Vagina (tissue), 2 donors: ENCODE data around the gene MEDAG. TPM values are rescaled to one million over a fixed set of nuclear protein-coding genes. Genes with fewer than 3 reads are reported as not detected.

Experiments used
- DNase-seq, 2 donors: peaks; one replicate each; pipeline ENCODE4 v3.0.0-alpha.2; 2017; ENCODE audit errors: extremely low spot score in 2 of 2
- H3K27ac ChIP-seq: fragments of 200-600 bp; sonication (generic); one replicate; pipeline ENCODE4 v1.5.1; 2019
- H3K27me3 ChIP-seq: fragments of 200-600 bp; sonication (generic); one replicate; pipeline ENCODE4 v1.5.1; 2019
- H3K36me3 ChIP-seq, 2 donors: fragments of 200-600 bp; sonication (generic); one replicate each; pipeline ENCODE4 v1.5.1; 2017 to 2019
- H3K4me1 ChIP-seq: fragments of 200-600 bp; sonication (generic); one replicate; pipeline ENCODE4 v1.5.1; 2019
- H3K4me3 ChIP-seq, 2 donors: fragments of 200-600 bp; sonication (generic); 1 replicate in 1 of 2; 2 replicates in 1 of 2; pipeline ENCODE4 v1.5.1; 2016 to 2019
- H3K9me3 ChIP-seq: fragments of 200-600 bp; sonication (generic); one replicate; pipeline ENCODE4 v1.5.1; 2019
- CTCF ChIP-seq, 3 experiments: fragments of 450-650 bp in 2 of 3; fragments of 200-600 bp in 1 of 3; sonication (generic) in 1 of 3; IDR thresholded peaks; one replicate each; pipeline ENCODE4 v1.5.1; 2017 to 2019; ENCODE audit warnings: antibody characterized with exemption in 3 of 3, mild to moderate bottlenecking in 2 of 3, moderate library complexity in 2 of 3
- POLR2A ChIP-seq, 2 donors: fragments of 450-650 bp; IDR thresholded peaks; one replicate each; pipeline ENCODE4 v1.6.1; 2017; ENCODE audit warnings: antibody characterized with exemption in 2 of 2, mild to moderate bottlenecking in 2 of 2, moderate library complexity in 2 of 2
- POLR2AphosphoS5 ChIP-seq, 2 donors: sonication (generic); formaldehyde crosslinking; IDR thresholded peaks; one replicate each; pipeline ENCODE4 v1.9.0; 2017; ENCODE audit warnings: antibody characterized with exemption in 2 of 2, mild to moderate bottlenecking in 2 of 2, low read depth in 1 of 2; ENCODE audit not compliant: insufficient read depth in 1 of 2
- intact Hi-C: fragments of 100-400 bp; cut with DNase I; formaldehyde crosslinking; loops from one replicate; pipeline ENCODE4 v1.15.1; 2023
- total RNA-seq: library from RNA; depleted of rRNA; stranded (reverse); fragments of >200 nt; gene quantifications from one replicate; pipeline ENCODE4 v1.2.3, GENCODE V29; 2016

The MEDAG gene
- total RNA-seq, 1 donor from 2014 or later = 46.4 TPM

DNA sequence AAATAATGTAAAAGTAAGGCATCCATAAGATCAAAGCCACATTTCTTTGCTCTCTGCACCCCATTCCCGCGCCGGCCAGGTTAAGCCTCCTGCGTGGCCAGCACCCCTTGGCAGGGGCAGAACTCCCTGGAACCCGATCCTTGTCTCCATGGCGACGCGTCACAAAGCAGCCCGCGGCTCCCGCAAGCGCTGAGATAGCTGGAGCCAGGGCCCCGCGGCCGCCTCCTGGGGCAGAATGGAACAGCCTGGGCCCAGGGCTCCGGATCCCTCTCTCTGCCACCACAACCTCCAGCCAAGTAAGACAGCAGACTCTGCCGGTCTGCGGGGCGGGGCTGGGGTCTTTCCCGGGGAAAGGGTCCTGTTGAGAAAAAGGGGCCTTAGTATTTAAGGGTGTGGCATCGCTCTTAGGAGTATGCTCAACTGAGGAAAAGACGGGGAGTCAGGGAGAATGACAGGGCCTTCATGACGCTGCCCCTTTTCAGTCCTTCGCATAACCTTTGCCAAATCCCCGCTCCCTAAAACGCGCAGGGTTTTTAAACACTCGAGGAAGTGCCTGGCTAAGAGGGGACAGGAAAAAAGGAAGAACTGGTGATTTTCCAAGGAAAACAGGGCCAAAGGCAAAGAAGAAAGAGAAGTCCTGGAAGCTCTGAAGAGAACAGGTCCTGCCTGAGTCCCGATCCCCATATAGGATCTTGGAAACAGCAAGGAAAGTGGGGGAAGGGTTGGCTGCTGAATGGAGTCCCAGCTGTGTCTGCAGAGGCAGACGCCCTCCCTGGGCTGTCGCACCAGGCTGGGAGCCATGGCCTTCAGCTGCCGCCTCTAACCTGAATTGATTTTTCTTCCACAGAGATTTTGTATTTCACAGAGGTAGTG is 26.6 kb downstream of the MEDAG start, which contains the start of gene TEX26:
TEX26 (plus strand) TSS at position 176 of the 873 bp plus-strand sequence; CDS start at position 236, 60 bp downstream.
- DNase-seq = no peak
- intact Hi-C loops = no loop called here
- no peak within 1 kb of the TSS for H3K27ac ChIP-seq
- H3K9me3 ChIP-seq = no peaks in the 10 kb centered on the region
- no peak within 1 kb of the TSS for H3K4me3 ChIP-seq
- H3K27me3 ChIP-seq = no peaks in the 10 kb centered on the region
- no peak for TF ChIP-seq POLR2A (IDR thresholded peaks at IDR 0.05)
- TF ChIP-seq CTCF (IDR thresholded peaks at IDR 0.05) = no peak
- TF ChIP-seq POLR2AphosphoS5 (IDR thresholded peaks at IDR 0.05; ENCODE audit: insufficient read depth in 1 of 2, low read depth in 1 of 2) = no peak
- no peaks in the 10 kb centered on the region for H3K36me3 ChIP-seq
- no peaks in the 10 kb centered on the region for H3K4me1 ChIP-seq

DNA sequence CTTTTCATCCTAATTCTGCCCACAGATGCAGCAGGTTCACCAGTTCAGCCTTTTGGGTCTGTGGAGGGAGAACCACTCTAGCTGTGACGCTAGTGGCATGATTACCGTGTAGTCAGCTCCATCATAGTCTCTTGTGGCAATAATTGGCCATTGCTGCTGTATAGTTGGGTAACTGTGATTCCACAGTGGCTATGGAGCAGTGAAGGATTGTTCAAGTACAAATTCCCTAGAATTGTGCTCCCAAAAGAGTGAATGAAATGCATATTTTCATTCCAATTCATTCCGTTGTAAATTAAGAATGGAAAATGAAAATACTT is 27.2 kb downstream of the MEDAG start:
- intact Hi-C loops = no loop called here
- Histone ChIP-seq H3K4me3 (no peak overlapping the region), H3K27me3 (no peaks in the 10 kb centered on the region), H3K36me3 (no peaks in the 10 kb centered on the region), H3K27ac (no peak overlapping the region), H3K9me3 (no peaks in the 10 kb centered on the region), H3K4me1 (no peaks in the 10 kb centered on the region)
- no peak for DNase-seq
- TF ChIP-seq CTCF (IDR thresholded peaks at IDR 0.05) (no peak), POLR2AphosphoS5 (IDR thresholded peaks at IDR 0.05; ENCODE audit: insufficient read depth in 1 of 2, low read depth in 1 of 2) (no peak), POLR2A (IDR thresholded peaks at IDR 0.05) (no peak)

DNA sequence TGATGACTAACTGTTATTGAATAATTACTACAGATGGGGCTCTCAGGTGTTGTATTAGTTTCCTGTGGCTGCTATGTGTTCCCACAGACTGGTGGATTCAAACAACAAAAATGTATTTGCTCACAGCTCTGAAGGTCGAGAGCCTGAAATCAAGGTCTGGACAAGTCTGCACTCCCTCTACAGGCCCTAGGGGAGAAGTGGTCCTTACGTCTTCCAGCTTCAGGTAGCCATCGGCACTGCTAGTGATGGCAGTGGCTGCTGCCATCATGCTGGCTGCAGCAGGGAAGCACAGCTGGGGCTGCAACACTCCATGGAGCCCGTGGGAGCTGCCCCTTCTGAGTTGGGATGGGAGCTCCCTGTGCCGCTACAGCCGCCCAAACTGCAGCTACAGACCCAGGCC is 28.3 kb downstream of the MEDAG start:
- no peak overlapping the region for H3K4me3 ChIP-seq
- intact Hi-C loops = no loop called here
- no peaks in the 10 kb centered on the region for H3K36me3 ChIP-seq
- no peak for DNase-seq
- H3K27ac ChIP-seq = no peak overlapping the region
- H3K27me3 ChIP-seq = no peaks in the 10 kb centered on the region
- no peak for TF ChIP-seq CTCF (IDR thresholded peaks at IDR 0.05)
- no peak for TF ChIP-seq POLR2AphosphoS5 (IDR thresholded peaks at IDR 0.05; ENCODE audit: insufficient read depth in 1 of 2, low read depth in 1 of 2)
- TF ChIP-seq POLR2A (IDR thresholded peaks at IDR 0.05) = no peak
- H3K9me3 ChIP-seq = no peaks in the 10 kb centered on the region
- no peaks in the 10 kb centered on the region for H3K4me1 ChIP-seq

DNA sequence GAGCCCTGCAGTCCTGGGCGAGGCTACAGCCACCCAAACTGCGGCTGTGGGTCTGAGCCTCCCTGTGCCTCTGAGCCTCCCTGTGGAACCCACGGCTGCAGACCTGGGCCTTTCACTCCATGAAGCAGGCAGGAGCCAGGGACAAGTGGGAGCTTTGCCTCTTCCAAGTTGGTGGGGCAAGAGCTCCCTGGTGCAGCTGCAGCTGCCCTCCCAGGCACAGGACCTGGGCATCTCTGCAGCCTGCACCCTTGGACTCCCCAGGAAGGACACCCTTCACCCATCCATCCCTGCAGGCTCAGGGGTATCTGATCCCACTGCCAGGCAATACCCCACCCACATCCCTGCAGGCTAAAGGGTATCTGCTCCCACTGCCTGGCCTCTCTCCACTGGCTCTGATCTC is 28.7 kb downstream of the MEDAG start:
- no peak for TF ChIP-seq POLR2A (IDR thresholded peaks at IDR 0.05)
- no peak overlapping the region for H3K27ac ChIP-seq
- no peaks in the 10 kb centered on the region for H3K4me1 ChIP-seq
- H3K9me3 ChIP-seq = no peaks in the 10 kb centered on the region
- intact Hi-C loops = no loop called here
- no peaks in the 10 kb centered on the region for H3K36me3 ChIP-seq
- DNase-seq = no peak
- H3K4me3 ChIP-seq = no peak overlapping the region
- H3K27me3 ChIP-seq = no peaks in the 10 kb centered on the region

DNA sequence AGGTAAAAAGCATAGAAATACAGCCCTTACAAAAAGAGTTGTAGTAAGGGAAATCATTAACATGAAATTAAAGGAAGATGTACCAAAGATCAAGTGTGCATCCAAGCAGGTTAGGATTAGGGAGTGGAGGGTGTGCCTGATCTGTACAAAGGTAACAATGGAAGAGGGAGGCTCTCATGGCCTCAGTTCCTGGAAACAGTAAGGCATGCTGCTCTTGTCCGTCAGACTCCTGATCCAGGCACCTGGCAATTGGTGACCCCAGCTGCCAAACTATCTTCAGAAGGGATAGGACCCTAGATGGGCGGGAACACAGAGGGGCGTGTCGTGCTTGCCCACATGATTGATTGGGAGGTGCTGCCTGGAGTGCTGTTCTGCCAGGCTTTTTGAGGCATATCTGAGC is 30.9 kb downstream of the MEDAG start:
- TF ChIP-seq POLR2AphosphoS5 (IDR thresholded peaks at IDR 0.05; ENCODE audit: insufficient read depth in 1 of 2, low read depth in 1 of 2) (no peak), POLR2A (IDR thresholded peaks at IDR 0.05) (no peak), CTCF (IDR thresholded peaks at IDR 0.05) (no peak)
- Histone ChIP-seq H3K27ac (no peak overlapping the region), H3K36me3 (no peaks in the 10 kb centered on the region), H3K9me3 (no peaks in the 10 kb centered on the region), H3K4me1 (no peaks in the 10 kb centered on the region), H3K27me3 (no peaks in the 10 kb centered on the region), H3K4me3 (no peak overlapping the region)
- intact Hi-C loops = no loop called here
- no peak for DNase-seq
